SK-N-SH (cell line): ENCODE measurements around the gene MGAT5. TPM values are rescaled to one million over a fixed set of nuclear protein-coding genes. Genes with fewer than 3 reads are reported as not detected.

Experiments
- CTCF ChIA-PET: fragments of 300-600, 350-600 bp; formaldehyde crosslinking; extraction: SDS; loops from one replicate; lab custom pipeline; 2021; lab: Yijun Ruan, JAX
- POLR2A ChIA-PET: fragments of 350-600 bp; sonication (Branson Sonifier 250); formaldehyde crosslinking; extraction: SDS; loops from one replicate; lab custom pipeline; 2020; ENCODE audit warnings: antibody characterized with exemption, inconsistent platforms; lab: Yijun Ruan, JAX
- DNase-seq: peaks from one replicate; pipeline ENCODE4 v3.0.0; 2012
- H2AFZ ChIP-seq: fragments of 200-600 bp; sonication (generic); 2 replicates; pipeline ENCODE4 v1.8.1; 2016; ENCODE audit warnings: antibody characterized with exemption, mild to moderate bottlenecking, low read depth
- H3F3A ChIP-seq: fragments of 200-600 bp; sonication (generic); replicated peaks from 2 replicates; pipeline ENCODE3; 2016; ENCODE audit warnings: antibody characterized with exemption, mild to moderate bottlenecking; ENCODE audit not compliant: insufficient read depth
- H3K27ac ChIP-seq, 2 experiments: fragments of 200-500 bp in 1 of 2; fragments of 200-600 bp in 1 of 2; sonication (Bioruptor generic) in 1 of 2; sonication (generic), shearing (Covaris generic) in 1 of 2; 2 replicates each; pipeline versions ENCODE4 v1.5.1 to v1.6.1; 2014 to 2016; ENCODE audit warnings: low read depth in 2 of 2, inconsistent platforms in 1 of 2, low read length in 1 of 2, mild to moderate bottlenecking in 1 of 2, mixed read lengths in 1 of 2
- H3K27me3 ChIP-seq: fragments of 200-600 bp; sonication (generic), shearing (Covaris generic); 2 replicates; pipeline ENCODE4 v1.6.1; 2016; ENCODE audit warnings: mixed run types; ENCODE audit not compliant: insufficient read depth
- H3K36me3 ChIP-seq, 2 experiments: fragments of 200-500 bp in 1 of 2; fragments of 200-600 bp in 1 of 2; sonication (Bioruptor generic) in 1 of 2; sonication (generic) in 1 of 2; replicated peaks in 1 of 2; 2 replicates each; pipeline versions ENCODE3 to v1.5.1; 2014 to 2016; ENCODE audit warnings: low read length in 1 of 2, mild to moderate bottlenecking in 1 of 2; ENCODE audit not compliant: insufficient read depth in 2 of 2, control insufficient read depth in 1 of 2
- H3K4me1 ChIP-seq, 2 experiments: fragments of 200-500 bp in 1 of 2; fragments of 200-600 bp in 1 of 2; sonication (Bioruptor generic) in 1 of 2; sonication (generic), shearing (Covaris generic) in 1 of 2; 2 replicates each; pipeline versions ENCODE4 v1.5.1 to v1.6.1; 2014 to 2016; ENCODE audit warnings: low read depth in 1 of 2, low read length in 1 of 2, mixed run types in 1 of 2; ENCODE audit not compliant: insufficient read depth in 2 of 2, control insufficient read depth in 1 of 2
- H3K4me2 ChIP-seq: fragments of 200-600 bp; sonication (generic), shearing (Covaris generic); 2 replicates; pipeline ENCODE4 v1.6.1; 2017; ENCODE audit warnings: mixed run types
- H3K4me3 ChIP-seq, 2 experiments: fragments of 200-500 bp in 1 of 2; fragments of 200-600 bp in 1 of 2; sonication (Bioruptor generic) in 1 of 2; sonication (generic), shearing (Covaris generic) in 1 of 2; 2 replicates each; pipeline versions ENCODE4 v1.5.1 to v1.8.1; 2014 to 2016; ENCODE audit warnings: low read depth in 2 of 2, inconsistent platforms in 1 of 2, low read length in 1 of 2, mild to moderate bottlenecking in 1 of 2, mixed read lengths in 1 of 2, moderate library complexity in 1 of 2
- H3K79me2 ChIP-seq: fragments of 200-600 bp; sonication (generic); 2 replicates; pipeline ENCODE4 v1.8.1; 2017; ENCODE audit warnings: mild to moderate bottlenecking; ENCODE audit not compliant: insufficient read depth
- H3K9ac ChIP-seq: fragments of 200-600 bp; sonication (generic); 2 replicates; pipeline ENCODE4 v1.6.1; 2017; ENCODE audit warnings: mixed run types
- H3K9me2 ChIP-seq: fragments of 200-600 bp; sonication (generic); 2 replicates; pipeline ENCODE4 v1.6.1; 2017; ENCODE audit warnings: mixed run types
- H3K9me3 ChIP-seq: fragments of 200-600 bp; sonication (generic); 2 replicates; pipeline ENCODE4 v1.6.1; 2017; ENCODE audit warnings: mixed run types, mild to moderate bottlenecking, moderate library complexity
- H4K20me1 ChIP-seq: fragments of 200-600 bp; sonication (generic); 2 replicates; pipeline ENCODE4 v1.6.1; 2017; ENCODE audit warnings: mild to moderate bottlenecking, mixed run types; ENCODE audit not compliant: insufficient read depth
- CHD2 ChIP-seq: fragments of 150-350 bp; IDR thresholded peaks from 2 replicates; pipeline ENCODE4 v1.6.1; 2018; ENCODE audit warnings: low read length; ENCODE audit not compliant: partially characterized antibody
- CTCF ChIP-seq: fragments of 200-600 bp; sonication (generic); IDR thresholded peaks from 2 replicates; pipeline ENCODE4 v1.6.1; 2017; ENCODE audit warnings: antibody characterized with exemption, mild to moderate bottlenecking, moderate library complexity
- FOSL2 ChIP-seq: IDR thresholded peaks from 2 replicates; pipeline ENCODE4 v1.4.0; 2012; ENCODE audit warnings: low read depth, mild to moderate bottlenecking, moderate library complexity, borderline replicate concordance
- FOXM1 ChIP-seq: IDR thresholded peaks from 2 replicates; pipeline ENCODE4 v1.4.0; 2012; ENCODE audit warnings: low read depth, mild to moderate bottlenecking
- MAX ChIP-seq: IDR thresholded peaks from 2 replicates; pipeline ENCODE4 v1.4.0; 2012; ENCODE audit warnings: low read depth
- MXI1 ChIP-seq: IDR thresholded peaks from 2 replicates; pipeline ENCODE4 v1.6.1; 2012; ENCODE audit warnings: mild to moderate bottlenecking, low read depth, low read length, improper control_type of control experiment
- TAF1 ChIP-seq: IDR thresholded peaks from 2 replicates; pipeline ENCODE4 v1.6.1; 2012; ENCODE audit warnings: low read depth, mild to moderate bottlenecking, low read length, moderate library complexity, borderline replicate concordance
- TCF12 ChIP-seq: IDR thresholded peaks from 2 replicates; pipeline ENCODE4 v1.4.0; 2012
- TEAD4 ChIP-seq: IDR thresholded peaks from 2 replicates; pipeline ENCODE4 v1.4.0; 2012; ENCODE audit warnings: mild to moderate bottlenecking, borderline replicate concordance; ENCODE audit not compliant: insufficient read depth
- YY1 ChIP-seq: IDR thresholded peaks from 2 replicates; pipeline ENCODE4 v1.4.0; 2012; ENCODE audit warnings: low read depth, mild to moderate bottlenecking
- ZBTB33 ChIP-seq: IDR thresholded peaks from 2 replicates; pipeline ENCODE4 v1.4.0; 2012; ENCODE audit warnings: low read depth, borderline replicate concordance
- WGBS: methylation state at CpG from one replicate; pipeline ENCODE4 v1.1.6; 2017; ENCODE audit warnings: low lambda C conversion rate; 5-methylcytosine and 5-hydroxymethylcytosine counted together
- polyA plus RNA-seq, 3 experiments: library from polyadenylated mRNA; depleted of rRNA; stranded (reverse); fragments of >200 nt; gene quantifications; 2 replicates each; pipeline ENCODE4 v1.2.3, GENCODE V29; 2012

MGAT5 gene
- polyA plus RNA-seq, 1 of the 3 experiments (the other 2 are of a cell fraction), result 18.2 TPM

GRCh38 chr2:134279417-134279816 lies 25.5 kb downstream of the MGAT5 start:
- H3K9ac ChIP-seq, result no peak overlapping the region
- no peak for DNase-seq
- H3K4me1 ChIP-seq, result peaks cover 0 to 32% of the 10 kb centered on the region in 2 experiments; a peak in 1 of 4 replicates
- CTCF ChIA-PET, result interaction anchor here (1.1 to 1.9 kb wide), 3 partner anchors 18 to 172 kb away, joined by 3 to 5 read pairs (median 3); no protein-coding TSS in a partner anchor
- 94% methylated on average over 3 of the region's 3 CpGs for WGBS
- no peaks in the 10 kb centered on the region for H3F3A ChIP-seq
- H3K27ac ChIP-seq, result no peak overlapping the region
- H3K4me2 ChIP-seq, result no peak overlapping the region
- no peak overlapping the region for H2AFZ ChIP-seq
- no peaks in the 10 kb centered on the region for H4K20me1 ChIP-seq
- POLR2A ChIA-PET, result no interaction called here
- no peaks in the 10 kb centered on the region for H3K36me3 ChIP-seq
- TF ChIP-seq FOSL2 (no peak), MXI1 (no peak), TCF12 (no peak), CHD2 (no peak), FOXM1 (no peak), CTCF (no peak)
- H3K9me3 ChIP-seq, result no peaks in the 10 kb centered on the region
- no peaks in the 10 kb centered on the region for H3K9me2 ChIP-seq
- H3K79me2 ChIP-seq, result no peaks in the 10 kb centered on the region
- no peaks in the 10 kb centered on the region for H3K27me3 ChIP-seq
- H3K4me3 ChIP-seq, result no peak overlapping the region

- Histone ChIP-seq H3K9ac (no peak overlapping the region), H3K27ac (no peak overlapping the region; a peak in 1 of 4 replicates), H3K36me3 (no peaks in the 10 kb centered on the region), H3K79me2 (no peaks in the 10 kb centered on the region), H3K4me1 (peaks cover 0 to 30% of the 10 kb centered on the region in 2 experiments; a peak in 1 of 4 replicates), H3K27me3 (no peaks in the 10 kb centered on the region), H3K4me3 (no peak overlapping the region), H3K9me2 (no peaks in the 10 kb centered on the region), H3K9me3 (no peaks in the 10 kb centered on the region), H4K20me1 (no peaks in the 10 kb centered on the region), H3K4me2 (no peak overlapping the region), H2AFZ (no peak overlapping the region), H3F3A (no peaks in the 10 kb centered on the region)
- WGBS, result 97% methylated on average over 5 of the region's 5 CpGs
- ChIA-PET POLR2A (no interaction called here), CTCF (interaction anchor here (0.6 to 1.9 kb wide), 5 partner anchors 15 to 1106 kb away, joined by 3 to 5 read pairs (median 3); no protein-coding TSS in a partner anchor)
- no peak for DNase-seq
- TF ChIP-seq TAF1, result no peak
- no peak for TF ChIP-seq MAX
Observed at GRCh38 chr2:134280231-134280630, 26.4 kb downstream of the MGAT5 start.

- no peak overlapping the region for H3K27ac ChIP-seq
- no peak overlapping the region for H3K4me2 ChIP-seq
- 93% methylated on average over 4 of the region's 4 CpGs for WGBS
- no peaks in the 10 kb centered on the region for H3K9me2 ChIP-seq
- CTCF ChIA-PET, result interaction anchor here (1.2 to 1.9 kb wide), 3 partner anchors 14 to 170 kb away, joined by 3 to 5 read pairs (median 3); no protein-coding TSS in a partner anchor
- H3F3A ChIP-seq, result no peaks in the 10 kb centered on the region
- no peaks in the 10 kb centered on the region for H3K79me2 ChIP-seq
- no peaks in the 10 kb centered on the region for H3K27me3 ChIP-seq
- H3K4me3 ChIP-seq, result no peak overlapping the region
- H3K9me3 ChIP-seq, result no peaks in the 10 kb centered on the region
- no peaks in the 10 kb centered on the region for H3K36me3 ChIP-seq
- H2AFZ ChIP-seq, result no peak overlapping the region
- POLR2A ChIA-PET, result no interaction called here
- no peak overlapping the region for H3K9ac ChIP-seq
- peaks cover 0 to 30% of the 10 kb centered on the region in 2 experiments; a peak in 2 of 4 replicates for H3K4me1 ChIP-seq
- DNase-seq, result no peak
- H4K20me1 ChIP-seq, result no peaks in the 10 kb centered on the region
- TF ChIP-seq ZBTB33, result no peak
- TF ChIP-seq TEAD4, result no peak
- TF ChIP-seq YY1, result no peak
Observed at GRCh38 chr2:134280726-134281125, 26.9 kb downstream of the MGAT5 start.
